DMS53 treated with DMSO at 0.1 percent for 48 hours (cell line): ENCODE results near the gene MAP9.
"Not testable (repeated sequence)": the region's sequence is repeated elsewhere in the genome, so short reads cannot be mapped to it uniquely, and the experiment has no call there.

Experiments
- DNase-seq: peaks from one replicate; lab custom pipeline; 2025; ENCODE audit not compliant: unreplicated experiment; lab: John Stamatoyannopoulos, UW

MAP9 gene

GRCh38 chr4:155353923-155354540, 22.7 kb downstream of the MAP9 start:
- peak; percentile 13 for DNase-seq

- peak; percentile 13 for DNase-seq
These were observed 34.6 kb downstream of the MAP9 start for GRCh38 chr4:155342142-155342541.

- DNase-seq: no peak
These were observed 36.8 kb downstream of the MAP9 start for GRCh38 chr4:155339999-155340398.

GRCh38 chr4:155339588-155339987, 37.2 kb downstream of the MAP9 start:
- DNase-seq: peak; percentile 14

GRCh38 chr4:155338196-155338595, 38.6 kb downstream of the MAP9 start:
- DNase-seq: no peak

GRCh38 chr4:155336242-155336641, 40.5 kb downstream of the MAP9 start:
- no peak for DNase-seq

GRCh38 chr4:155331478-155331877, 45.3 kb downstream of the MAP9 start:
- no peak for DNase-seq

GRCh38 chr4:155322782-155323181, 54.0 kb downstream of the MAP9 start:
- DNase-seq: no peak

GRCh38 chr4:155321006-155321405, 55.8 kb downstream of the MAP9 start:
- DNase-seq: no peak

- no peak for DNase-seq
These were observed 57.2 kb downstream of the MAP9 start for GRCh38 chr4:155319516-155319915.

GRCh38 chr4:155312027-155312426, 64.7 kb downstream of the MAP9 start:
- DNase-seq: not testable (repeated sequence)

GRCh38 chr4:155307731-155308277, 69.0 kb downstream of the MAP9 start:
- no peak for DNase-seq

GRCh38 chr4:155305619-155306018, 71.1 kb downstream of the MAP9 start:
- DNase-seq: no peak

GRCh38 chr4:155304375-155304774, 72.4 kb downstream of the MAP9 start:
- no peak for DNase-seq

GRCh38 chr4:155299103-155299502, 77.7 kb downstream of the MAP9 start:
- DNase-seq: no peak
